CD1c-positive myeloid dendritic cell (primary cell): ENCODE measurements around the gene ROBO1.

Experiments used
- DNase-seq: peaks from one replicate; pipeline ENCODE4 v3.0.0-alpha.2; 2016; ENCODE audit errors: extremely low spot score

The ROBO1 gene

GRCh38 chr3:78633626-78634025 is 1134.2 kb downstream of the ROBO1 start:
- DNase-seq, result no peak

GRCh38 chr3:78632925-78633553 is 1134.8 kb downstream of the ROBO1 start:
- no peak for DNase-seq

- no peak for DNase-seq
Measured at GRCh38 chr3:78629544-78629943, 1138.3 kb downstream of the ROBO1 start.

GRCh38 chr3:78621061-78621716 is 1146.6 kb downstream of the ROBO1 start:
- no peak for DNase-seq

- DNase-seq, result no peak
Measured at GRCh38 chr3:78614486-78614885, 1153.3 kb downstream of the ROBO1 start.

- no peak for DNase-seq
Measured at GRCh38 chr3:78613421-78613879, 1154.3 kb downstream of the ROBO1 start.

- DNase-seq, result no peak
Measured at GRCh38 chr3:78611278-78611677, 1156.5 kb downstream of the ROBO1 start.

- DNase-seq, result no peak
Measured at GRCh38 chr3:78610462-78611125, 1157.2 kb downstream of the ROBO1 start.

GRCh38 chr3:78606756-78607155 is 1161.0 kb downstream of the ROBO1 start:
- DNase-seq, result no peak

GRCh38 chr3:78605178-78605577 is 1162.6 kb downstream of the ROBO1 start:
- DNase-seq, result no peak

GRCh38 chr3:78604341-78604740 is 1163.5 kb downstream of the ROBO1 start:
- no peak for DNase-seq

GRCh38 chr3:78601249-78601648 is 1166.5 kb downstream of the ROBO1 start:
- no peak for DNase-seq

GRCh38 chr3:78589778-78590177 is 1178.0 kb downstream of the ROBO1 start:
- DNase-seq, result no peak

GRCh38 chr3:78588906-78589621 is 1178.7 kb downstream of the ROBO1 start:
- DNase-seq, result no peak

GRCh38 chr3:78580681-78581080 is 1187.1 kb downstream of the ROBO1 start:
- no peak for DNase-seq

GRCh38 chr3:78571486-78571885 is 1196.3 kb downstream of the ROBO1 start:
- DNase-seq, result no peak

- DNase-seq, result no peak
Measured at GRCh38 chr3:78570496-78570895, 1197.3 kb downstream of the ROBO1 start.

GRCh38 chr3:78569804-78570203 is 1198.0 kb downstream of the ROBO1 start:
- DNase-seq, result no peak

- DNase-seq, result no peak
Measured at GRCh38 chr3:78565712-78566111, 1202.1 kb downstream of the ROBO1 start.

GRCh38 chr3:78562328-78562727 is 1205.5 kb downstream of the ROBO1 start:
- no peak for DNase-seq
